Activated T-cell treated with anti-CD3 and anti-CD28 coated beads, Interleukin-2, amount 50 U/mL, for 24 hours (primary cell): ENCODE results near the gene IL6.

ENCODE experiments used
- DNase-seq: peaks from one replicate; pipeline ENCODE4 v3.0.0-alpha.2; 2020
- H3K27ac Mint-ChIP-seq: 2 replicates; pipeline ENCODE4 v1.8.0; 2020; ENCODE audit warnings: mild to moderate bottlenecking, mixed read lengths
- H3K27me3 Mint-ChIP-seq: 2 replicates; pipeline ENCODE4 v1.8.0; 2020; ENCODE audit warnings: mixed read lengths
- H3K36me3 Mint-ChIP-seq: 2 replicates; pipeline ENCODE4 v1.8.0; 2020; ENCODE audit warnings: low read depth, mixed read lengths
- H3K4me1 Mint-ChIP-seq: 2 replicates; pipeline ENCODE4 v1.8.0; 2020; ENCODE audit warnings: low read depth, mixed read lengths
- H3K4me3 Mint-ChIP-seq: 2 replicates; pipeline ENCODE4 v1.8.0; 2020; ENCODE audit warnings: mild to moderate bottlenecking, moderate library complexity, mixed read lengths
- H3K9me3 Mint-ChIP-seq: 2 replicates; pipeline ENCODE4 v1.8.0; 2020; ENCODE audit warnings: mixed read lengths

Gene IL6

DNA sequence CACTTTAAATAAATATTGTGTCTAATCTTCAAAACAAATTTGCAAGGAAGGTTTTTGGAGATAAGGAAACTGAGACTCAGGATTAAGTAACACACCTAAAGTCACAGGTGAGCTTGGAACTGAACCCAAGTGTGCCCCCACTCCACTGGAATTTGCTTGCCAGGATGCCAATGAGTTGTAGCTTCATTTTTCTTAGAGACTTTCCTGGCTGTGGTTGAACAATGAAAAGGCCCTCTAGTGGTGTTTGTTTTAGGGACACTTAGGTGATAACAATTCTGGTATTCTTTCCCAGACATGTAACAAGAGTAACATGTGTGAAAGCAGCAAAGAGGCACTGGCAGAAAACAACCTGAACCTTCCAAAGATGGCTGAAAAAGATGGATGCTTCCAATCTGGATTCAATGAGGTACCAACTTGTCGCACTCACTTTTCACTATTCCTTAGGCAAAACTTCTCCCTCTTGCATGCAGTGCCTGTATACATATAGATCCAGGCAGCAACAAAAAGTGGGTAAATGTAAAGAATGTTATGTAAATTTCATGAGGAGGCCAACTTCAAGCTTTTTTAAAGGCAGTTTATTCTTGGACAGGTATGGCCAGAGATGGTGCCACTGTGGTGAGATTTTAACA lies 1.5 kb downstream of the IL6 start:
- H3K4me3 Mint-ChIP-seq = no peak overlapping the region
- H3K4me1 Mint-ChIP-seq = peaks cover 21% of the 10 kb centered on the region
- no peak overlapping the region for H3K27ac Mint-ChIP-seq
- H3K27me3 Mint-ChIP-seq = peaks cover 60% of the 10 kb centered on the region
- no peaks in the 10 kb centered on the region for H3K36me3 Mint-ChIP-seq
- H3K9me3 Mint-ChIP-seq = no peaks in the 10 kb centered on the region
- DNase-seq = no peak

DNA sequence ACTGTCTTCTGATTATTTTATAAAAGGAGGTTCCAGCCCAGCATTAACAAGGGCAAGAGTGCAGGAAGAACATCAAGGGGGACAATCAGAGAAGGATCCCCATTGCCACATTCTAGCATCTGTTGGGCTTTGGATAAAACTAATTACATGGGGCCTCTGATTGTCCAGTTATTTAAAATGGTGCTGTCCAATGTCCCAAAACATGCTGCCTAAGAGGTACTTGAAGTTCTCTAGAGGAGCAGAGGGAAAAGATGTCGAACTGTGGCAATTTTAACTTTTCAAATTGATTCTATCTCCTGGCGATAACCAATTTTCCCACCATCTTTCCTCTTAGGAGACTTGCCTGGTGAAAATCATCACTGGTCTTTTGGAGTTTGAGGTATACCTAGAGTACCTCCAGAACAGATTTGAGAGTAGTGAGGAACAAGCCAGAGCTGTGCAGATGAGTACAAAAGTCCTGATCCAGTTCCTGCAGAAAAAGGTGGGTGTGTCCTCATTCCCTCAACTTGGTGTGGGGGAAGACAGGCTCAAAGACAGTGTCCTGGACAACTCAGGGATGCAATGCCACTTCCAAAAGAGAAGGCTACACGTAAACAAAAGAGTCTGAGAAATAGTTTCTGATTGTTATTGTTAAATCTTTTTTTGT lies 2.3 kb downstream of the IL6 start:
- no peaks in the 10 kb centered on the region for H3K9me3 Mint-ChIP-seq
- peaks cover 65% of the 10 kb centered on the region for H3K27me3 Mint-ChIP-seq
- no peak overlapping the region for H3K27ac Mint-ChIP-seq
- DNase-seq = no peak
- no peak overlapping the region for H3K4me3 Mint-ChIP-seq
- peaks cover 25% of the 10 kb centered on the region for H3K4me1 Mint-ChIP-seq
- H3K36me3 Mint-ChIP-seq = no peaks in the 10 kb centered on the region

DNA sequence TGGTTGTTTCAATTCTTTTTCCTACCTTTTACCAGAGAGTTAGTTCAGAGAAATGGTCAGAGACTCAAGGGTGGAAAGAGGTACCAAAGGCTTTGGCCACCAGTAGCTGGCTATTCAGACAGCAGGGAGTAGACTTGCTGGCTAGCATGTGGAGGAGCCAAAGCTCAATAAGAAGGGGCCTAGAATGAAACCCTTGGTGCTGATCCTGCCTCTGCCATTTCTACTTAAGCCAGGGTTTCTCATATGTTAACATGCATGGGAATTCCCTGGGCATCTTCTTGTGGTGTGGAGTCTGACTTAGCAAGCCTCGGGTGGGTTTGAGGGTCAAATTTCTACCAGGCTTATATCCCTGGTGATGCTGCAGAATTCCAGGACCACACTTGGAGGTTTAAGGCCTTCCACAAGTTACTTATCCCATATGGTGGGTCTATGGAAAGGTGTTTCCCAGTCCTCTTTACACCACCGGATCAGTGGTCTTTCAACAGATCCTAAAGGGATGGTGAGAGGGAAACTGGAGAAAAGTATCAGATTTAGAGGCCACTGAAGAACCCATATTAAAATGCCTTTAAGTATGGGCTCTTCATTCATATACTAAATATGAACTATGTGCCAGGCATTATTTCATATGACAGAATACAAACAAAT lies 3.2 kb downstream of the IL6 start:
- Mint-ChIP-seq H3K36me3 (no peaks in the 10 kb centered on the region), H3K4me3 (no peak overlapping the region), H3K4me1 (peaks cover 25% of the 10 kb centered on the region), H3K27me3 (peaks cover 70% of the 10 kb centered on the region), H3K27ac (no peak overlapping the region), H3K9me3 (no peaks in the 10 kb centered on the region)
- DNase-seq = no peak

DNA sequence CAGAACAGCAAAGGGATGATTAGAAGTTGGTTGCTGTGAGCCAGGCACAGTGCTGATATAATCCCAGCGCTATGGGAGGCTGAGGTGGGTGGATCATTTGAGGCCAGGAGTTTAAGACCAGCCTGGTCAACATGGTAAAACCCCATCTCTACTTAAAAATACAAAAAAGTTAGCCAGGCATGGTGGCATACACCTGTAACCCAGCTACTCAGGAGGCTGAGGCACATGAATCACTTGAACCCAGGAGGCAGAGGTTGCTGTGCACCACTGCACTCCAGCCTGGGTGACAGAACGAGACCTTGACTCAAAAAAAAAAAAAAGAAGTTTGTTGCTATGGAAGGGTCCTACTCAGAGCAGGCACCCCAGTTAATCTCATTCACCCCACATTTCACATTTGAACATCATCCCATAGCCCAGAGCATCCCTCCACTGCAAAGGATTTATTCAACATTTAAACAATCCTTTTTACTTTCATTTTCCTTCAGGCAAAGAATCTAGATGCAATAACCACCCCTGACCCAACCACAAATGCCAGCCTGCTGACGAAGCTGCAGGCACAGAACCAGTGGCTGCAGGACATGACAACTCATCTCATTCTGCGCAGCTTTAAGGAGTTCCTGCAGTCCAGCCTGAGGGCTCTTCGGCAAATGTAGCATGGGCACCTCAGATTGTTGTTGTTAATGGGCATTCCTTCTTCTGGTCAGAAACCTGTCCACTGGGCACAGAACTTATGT lies 4.1 kb downstream of the IL6 start:
- no peak overlapping the region for H3K27ac Mint-ChIP-seq
- peaks cover 72% of the 10 kb centered on the region for H3K27me3 Mint-ChIP-seq
- H3K4me3 Mint-ChIP-seq = no peak overlapping the region
- no peak for DNase-seq
- H3K36me3 Mint-ChIP-seq = no peaks in the 10 kb centered on the region
- peaks cover 17% of the 10 kb centered on the region for H3K4me1 Mint-ChIP-seq
- H3K9me3 Mint-ChIP-seq = no peaks in the 10 kb centered on the region

DNA sequence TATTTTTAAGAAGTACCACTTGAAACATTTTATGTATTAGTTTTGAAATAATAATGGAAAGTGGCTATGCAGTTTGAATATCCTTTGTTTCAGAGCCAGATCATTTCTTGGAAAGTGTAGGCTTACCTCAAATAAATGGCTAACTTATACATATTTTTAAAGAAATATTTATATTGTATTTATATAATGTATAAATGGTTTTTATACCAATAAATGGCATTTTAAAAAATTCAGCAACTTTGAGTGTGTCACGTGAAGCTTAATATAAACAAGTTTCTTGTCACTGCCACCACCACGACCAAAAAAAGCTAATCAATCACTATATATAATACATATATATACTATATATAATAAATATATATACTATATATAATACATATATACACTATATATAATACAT lies 4.8 kb downstream of the IL6 start:
- H3K9me3 Mint-ChIP-seq = no peaks in the 10 kb centered on the region
- peaks cover 70% of the 10 kb centered on the region for H3K27me3 Mint-ChIP-seq

DNA sequence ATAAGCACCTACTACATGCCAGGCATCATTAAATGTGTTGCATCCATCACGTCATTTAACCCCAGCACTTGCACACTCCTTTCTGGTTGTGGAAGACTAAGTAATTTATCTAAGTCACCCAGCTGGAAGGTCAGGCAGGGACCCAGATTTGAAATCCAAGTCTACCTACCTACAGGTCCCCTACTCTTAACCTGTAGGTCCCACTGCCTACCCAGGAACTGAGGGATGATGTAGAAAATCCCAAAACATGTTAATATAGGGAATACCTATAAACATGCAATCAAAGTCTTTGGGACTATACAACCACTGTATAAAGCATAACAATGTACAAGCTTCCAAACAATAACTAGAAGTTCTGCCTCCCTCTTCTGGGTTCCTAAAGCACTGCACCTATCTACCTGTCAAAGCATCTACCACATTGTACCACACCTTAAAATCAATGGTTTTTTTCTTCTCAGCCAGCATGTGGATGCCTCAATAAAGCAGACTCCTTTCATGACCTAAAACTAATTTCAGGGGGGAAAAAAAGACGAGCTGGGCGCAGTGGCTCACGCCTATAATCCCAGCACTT lies 5.6 kb downstream of the IL6 start:
- no peak overlapping the region for H3K27ac Mint-ChIP-seq
- no peak for DNase-seq
- H3K27me3 Mint-ChIP-seq = peaks cover 70% of the 10 kb centered on the region

More for the DNA sequence above, 4.8 kb downstream of the IL6 start:
- no peak for DNase-seq
- H3K4me3 Mint-ChIP-seq = no peak overlapping the region
- no peaks in the 10 kb centered on the region for H3K36me3 Mint-ChIP-seq
- no peak overlapping the region for H3K27ac Mint-ChIP-seq
- peaks cover 13% of the 10 kb centered on the region for H3K4me1 Mint-ChIP-seq

DNA sequence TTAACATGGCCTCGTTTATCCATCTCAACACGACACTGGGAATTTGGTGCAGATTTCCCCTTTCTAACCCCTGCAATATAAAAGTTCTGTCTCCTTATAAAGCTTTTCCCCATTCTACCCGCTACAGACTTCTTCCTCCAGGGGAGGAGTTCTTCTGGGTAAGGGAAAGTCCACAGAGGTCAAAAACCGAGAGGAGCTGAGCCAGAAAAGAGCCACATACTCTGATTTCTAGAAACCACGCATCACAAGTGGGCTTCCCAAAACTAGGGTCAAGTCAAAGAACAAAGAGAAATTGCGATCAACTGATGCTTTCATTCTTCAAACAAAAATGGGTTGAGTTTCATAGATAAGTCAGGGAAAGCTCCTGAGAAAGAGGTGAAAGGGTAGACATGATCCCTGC lies 6.8 kb downstream of the IL6 start:
- H3K4me3 Mint-ChIP-seq = no peak overlapping the region
- H3K27me3 Mint-ChIP-seq = peaks cover 65% of the 10 kb centered on the region
- H3K27ac Mint-ChIP-seq = no peak overlapping the region

More for the DNA sequence above, 5.6 kb downstream of the IL6 start:
- H3K4me1 Mint-ChIP-seq = peaks cover 9% of the 10 kb centered on the region
- no peaks in the 10 kb centered on the region for H3K9me3 Mint-ChIP-seq
- no peak overlapping the region for H3K4me3 Mint-ChIP-seq
- H3K36me3 Mint-ChIP-seq = no peaks in the 10 kb centered on the region

DNA sequence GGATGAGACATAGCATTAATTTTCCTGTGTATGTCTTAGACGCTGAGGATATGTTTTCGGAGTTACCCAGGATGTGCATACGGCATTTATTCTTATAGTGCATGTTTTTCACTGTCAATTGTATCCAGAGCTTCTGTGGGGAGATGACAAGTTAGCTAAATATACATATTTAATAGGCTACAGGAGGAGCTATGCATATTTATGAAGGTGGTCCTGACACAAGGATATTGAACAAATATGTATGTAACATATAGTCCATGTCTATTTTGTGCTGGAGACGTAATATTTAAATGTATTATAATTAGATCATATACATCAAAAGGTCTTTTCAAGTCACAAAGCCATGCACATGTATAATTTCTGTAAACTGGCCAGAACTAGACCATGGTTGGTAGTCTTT lies 16.0 kb downstream of the IL6 start:
- H3K9me3 Mint-ChIP-seq = no peaks in the 10 kb centered on the region
- DNase-seq = no peak
- H3K4me1 Mint-ChIP-seq = no peaks in the 10 kb centered on the region
- peaks cover 18% of the 10 kb centered on the region for H3K27me3 Mint-ChIP-seq
- no peak overlapping the region for H3K27ac Mint-ChIP-seq
- no peaks in the 10 kb centered on the region for H3K36me3 Mint-ChIP-seq
- no peak overlapping the region for H3K4me3 Mint-ChIP-seq

More for the DNA sequence above, 6.8 kb downstream of the IL6 start:
- Mint-ChIP-seq H3K36me3 (no peaks in the 10 kb centered on the region), H3K4me1 (peaks cover 9% of the 10 kb centered on the region), H3K9me3 (no peaks in the 10 kb centered on the region)
- no peak for DNase-seq

DNA sequence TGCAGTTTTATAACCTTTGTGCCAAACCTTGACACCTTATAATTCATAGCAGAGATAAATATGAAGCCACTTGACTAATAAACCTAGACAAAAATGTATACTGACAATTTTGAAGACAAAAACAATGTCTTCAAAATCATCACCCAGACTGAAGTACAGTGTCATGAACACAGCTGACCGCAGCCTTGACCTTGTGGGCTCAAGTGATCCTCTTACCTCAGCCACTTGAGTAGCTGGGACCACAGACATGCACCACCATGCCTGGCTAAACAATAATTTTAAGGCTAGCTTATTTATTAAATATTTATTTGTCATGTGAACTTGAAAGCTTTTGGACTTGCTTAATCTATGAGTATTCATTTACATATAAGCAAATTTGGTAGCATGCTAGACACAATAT lies 24.3 kb downstream of the IL6 start:
- no peak for DNase-seq
- H3K9me3 Mint-ChIP-seq = peaks cover 2% of the 10 kb centered on the region
- H3K4me3 Mint-ChIP-seq = no peak overlapping the region
- no peak overlapping the region for H3K27ac Mint-ChIP-seq
- H3K27me3 Mint-ChIP-seq = peaks cover 23% of the 10 kb centered on the region
- no peaks in the 10 kb centered on the region for H3K4me1 Mint-ChIP-seq
- H3K36me3 Mint-ChIP-seq = no peaks in the 10 kb centered on the region

DNA sequence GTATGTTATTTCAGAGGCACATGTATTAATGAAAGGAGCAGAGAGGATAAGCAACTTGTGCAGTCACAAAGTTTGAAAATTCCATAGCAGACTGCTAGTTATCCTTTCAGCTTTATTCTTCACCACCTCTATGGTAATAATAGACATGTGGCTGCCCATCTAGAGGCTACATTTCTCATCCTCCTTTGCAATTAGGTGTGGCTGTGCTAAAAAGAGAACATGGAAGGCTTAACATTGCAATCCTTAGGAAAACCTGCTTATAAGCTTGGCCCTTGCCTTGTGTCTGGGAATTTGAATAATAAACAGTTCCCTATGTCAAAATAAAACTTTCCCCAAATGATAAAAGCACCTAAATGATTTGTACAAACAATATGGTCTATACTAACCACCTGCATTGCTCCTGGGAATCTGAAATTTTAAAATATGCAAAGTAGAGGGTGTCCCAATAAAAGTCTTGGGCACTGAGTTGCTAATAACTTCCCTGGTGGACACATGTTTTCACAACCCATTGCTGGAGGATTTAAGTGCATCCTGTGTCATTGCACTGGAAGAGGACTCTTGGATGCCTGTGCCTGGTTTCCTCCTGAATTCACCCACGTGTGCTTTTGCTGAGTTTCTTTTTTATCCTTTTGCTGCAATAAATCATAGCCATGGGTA lies 30.5 kb downstream of the IL6 start:
- peaks cover 9% of the 10 kb centered on the region for H3K9me3 Mint-ChIP-seq
- no peak for DNase-seq
- H3K27me3 Mint-ChIP-seq = peaks cover 66% of the 10 kb centered on the region
- no peak overlapping the region for H3K4me3 Mint-ChIP-seq
- no peaks in the 10 kb centered on the region for H3K36me3 Mint-ChIP-seq
- H3K4me1 Mint-ChIP-seq = no peaks in the 10 kb centered on the region
- no peak overlapping the region for H3K27ac Mint-ChIP-seq

DNA sequence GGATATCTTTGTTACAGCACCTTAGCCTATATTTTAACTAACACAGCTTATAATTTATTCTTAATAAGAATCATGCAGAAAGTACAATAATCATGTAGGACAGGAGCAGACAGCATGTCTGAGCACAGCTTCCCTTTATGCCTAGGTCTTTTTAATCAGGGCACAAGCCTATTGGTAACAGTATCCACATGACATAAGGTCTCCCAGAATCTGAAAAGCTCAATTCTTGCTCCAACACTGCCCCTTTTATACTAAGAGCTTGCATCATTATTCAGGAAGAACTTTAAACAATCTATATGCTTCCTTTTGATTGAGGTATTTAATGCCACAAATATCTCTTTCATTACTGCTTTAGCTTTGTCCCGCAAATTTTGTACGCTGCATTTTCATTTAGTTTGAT lies 31.6 kb downstream of the IL6 start:
- no peak for DNase-seq
- Mint-ChIP-seq H3K4me1 (no peaks in the 10 kb centered on the region), H3K36me3 (no peaks in the 10 kb centered on the region), H3K9me3 (peaks cover 9% of the 10 kb centered on the region), H3K27me3 (peaks cover 76% of the 10 kb centered on the region), H3K4me3 (no peak overlapping the region), H3K27ac (no peak overlapping the region)

DNA sequence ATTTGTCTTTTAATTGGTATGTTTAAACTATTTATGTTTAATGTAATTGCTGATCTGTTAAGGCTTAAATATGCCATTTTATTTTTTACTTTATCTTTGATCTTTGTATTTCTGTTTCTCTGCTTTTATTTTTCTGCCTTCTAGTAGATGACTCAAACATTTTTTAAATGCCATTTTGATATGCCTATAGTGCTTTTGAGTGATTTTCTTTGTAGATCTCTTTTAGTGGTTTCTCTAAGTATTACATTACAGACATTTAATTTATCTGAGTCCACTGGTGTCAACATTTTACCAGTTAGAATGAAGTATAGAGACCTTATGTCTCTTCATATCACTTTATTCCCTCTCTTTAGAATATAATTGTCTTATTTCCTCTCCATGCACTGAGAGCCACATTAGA lies 32.7 kb downstream of the IL6 start:
- no peaks in the 10 kb centered on the region for H3K36me3 Mint-ChIP-seq
- H3K27ac Mint-ChIP-seq = no peak overlapping the region
- H3K4me3 Mint-ChIP-seq = no peak overlapping the region
- H3K27me3 Mint-ChIP-seq = peaks cover 75% of the 10 kb centered on the region
- DNase-seq = no peak
- peaks cover 7% of the 10 kb centered on the region for H3K9me3 Mint-ChIP-seq
- H3K4me1 Mint-ChIP-seq = no peaks in the 10 kb centered on the region

DNA sequence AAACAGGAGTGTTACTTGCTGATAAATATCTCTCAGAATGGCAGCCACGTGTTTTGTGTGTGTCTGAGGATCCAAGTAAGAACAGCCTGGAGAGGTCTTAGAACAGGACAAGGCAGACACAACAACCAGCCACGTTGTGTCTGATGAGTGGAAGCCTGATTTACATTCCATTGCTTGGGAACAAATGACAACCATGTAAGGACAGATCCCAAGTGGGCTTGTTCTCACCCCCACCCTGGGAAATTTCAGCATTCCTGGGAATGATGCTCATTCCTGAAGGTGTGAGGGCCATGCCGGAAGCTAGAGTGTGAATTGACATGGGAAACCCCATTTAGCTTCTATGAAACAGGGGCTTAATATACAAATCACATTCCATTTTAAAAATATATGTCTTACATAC lies 35.9 kb downstream of the IL6 start:
- no peak for DNase-seq
- Mint-ChIP-seq H3K9me3 (peaks cover 7% of the 10 kb centered on the region), H3K36me3 (no peaks in the 10 kb centered on the region), H3K27ac (no peak overlapping the region), H3K4me3 (no peak overlapping the region), H3K4me1 (no peaks in the 10 kb centered on the region), H3K27me3 (peaks cover 63% of the 10 kb centered on the region)

DNA sequence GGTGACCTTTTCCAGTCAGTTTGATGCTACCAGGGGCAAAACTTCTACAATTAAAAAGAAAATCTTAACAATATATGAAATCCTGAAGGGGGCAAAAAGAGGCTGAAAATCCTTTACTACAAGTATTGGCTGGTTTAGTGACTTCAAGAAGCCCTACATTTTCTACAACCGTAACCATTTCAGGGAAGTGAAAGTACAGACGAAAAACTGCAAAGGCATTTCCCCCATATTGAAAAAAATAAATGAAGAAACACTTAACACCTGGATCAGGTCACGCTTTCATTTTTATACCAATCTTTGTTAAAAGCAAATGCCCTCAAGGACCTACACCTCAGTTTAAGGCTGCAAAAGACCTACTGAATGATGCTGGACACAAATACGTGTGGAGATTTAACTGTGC lies 38.6 kb downstream of the IL6 start:
- Mint-ChIP-seq H3K9me3 (no peaks in the 10 kb centered on the region), H3K4me3 (no peak overlapping the region), H3K27me3 (peaks cover 49% of the 10 kb centered on the region), H3K4me1 (no peaks in the 10 kb centered on the region), H3K36me3 (no peaks in the 10 kb centered on the region), H3K27ac (no peak overlapping the region)
- DNase-seq = no peak
